Colonic mucosa (tissue), 4 donors: ENCODE results near the gene DAP. TPM values are rescaled to one million over a fixed set of nuclear protein-coding genes. Genes with fewer than 3 reads are reported as not detected.
"Not testable (repeated sequence)": the region's sequence is repeated elsewhere in the genome, so short reads cannot be mapped to it uniquely, and the experiment has no call there.

Source experiments
- DNase-seq: peaks from one replicate; pipeline ENCODE4 v3.0.0-alpha.2; 2020
- H3K27ac ChIP-seq: fragments of 200-600 bp; one replicate; pipeline ENCODE4 v1.8.0; 2021
- H3K27me3 ChIP-seq: fragments of 200-600 bp; one replicate; pipeline ENCODE4 v1.8.0; 2021
- H3K36me3 ChIP-seq: fragments of 200-600 bp; one replicate; pipeline ENCODE4 v1.8.0; 2021
- H3K4me1 ChIP-seq: fragments of 200-600 bp; one replicate; pipeline ENCODE4 v1.8.0; 2021; ENCODE audit warnings: mild to moderate bottlenecking
- H3K4me3 ChIP-seq: fragments of 200-600 bp; one replicate; pipeline ENCODE4 v1.8.0; 2021
- H3K9ac ChIP-seq, 2 donors: one replicate each; pipeline ENCODE4 v1.7.0; 2013; ENCODE audit warnings: control low read depth in 2 of 2, low read depth in 2 of 2, low read length in 2 of 2
- H3K9me3 ChIP-seq: fragments of 200-600 bp; one replicate; pipeline ENCODE4 v1.8.0; 2021
- CTCF ChIP-seq: fragments of 200-600 bp; IDR thresholded peaks from one replicate; pipeline ENCODE4 v1.8.0; 2022; ENCODE audit warnings: antibody characterized with exemption, mild to moderate bottlenecking
- intact Hi-C: fragments of 100-400 bp; cut with DNase I; formaldehyde crosslinking; loops from one replicate; pipeline ENCODE4 v1.14.1; 2022
- total RNA-seq, 2 donors: library from RNA; stranded (reverse); fragmentation: NEBNext Ultra II Directional in 1 of 2; extraction: Animal tissue kit (Norgen Biotek cat#: 25700) in 1 of 2; gene quantifications; one replicate each; pipeline ENCODE4 v1.2.1, GENCODE V29; 2021
- donor health status: healthy.
- donor health status: DM: no; HTN: no; CAD: no.
- donor health status: DM: no; HTN: no; CAD: no.

Gene DAP
- total RNA-seq, 2 donors from 2014 or later: 106 to 133 TPM

GRCh38 chr5:10726913-10727517 is 34.0 kb downstream of the DAP start:
- TF ChIP-seq CTCF: no peak
- intact Hi-C loops: no loop called here
- H3K36me3 ChIP-seq: no peaks in the 10 kb centered on the region
- no peak overlapping the region for H3K4me3 ChIP-seq
- no peak overlapping the region for H3K9ac ChIP-seq
- H3K27me3 ChIP-seq: no peaks in the 10 kb centered on the region
- H3K4me1 ChIP-seq: no peaks in the 10 kb centered on the region
- H3K27ac ChIP-seq: no peak overlapping the region
- no peak for DNase-seq
- H3K9me3 ChIP-seq: no peaks in the 10 kb centered on the region

GRCh38 chr5:10726179-10726912 is 34.7 kb downstream of the DAP start:
- Histone ChIP-seq H3K27ac (peak overlapping the region; percentile 55), H3K9ac (no peak overlapping the region), H3K4me1 (no peaks in the 10 kb centered on the region), H3K27me3 (no peaks in the 10 kb centered on the region), H3K4me3 (no peak overlapping the region), H3K36me3 (no peaks in the 10 kb centered on the region), H3K9me3 (no peaks in the 10 kb centered on the region)
- intact Hi-C loops: no loop called here
- no peak for TF ChIP-seq CTCF
- no peak for DNase-seq

GRCh38 chr5:10725636-10726035 is 35.4 kb downstream of the DAP start:
- H3K36me3 ChIP-seq: no peaks in the 10 kb centered on the region
- H3K9ac ChIP-seq: no peak overlapping the region
- no peak overlapping the region for H3K4me3 ChIP-seq
- no peak for TF ChIP-seq CTCF
- H3K27ac ChIP-seq: peak overlapping the region; percentile 55
- H3K27me3 ChIP-seq: no peaks in the 10 kb centered on the region
- no peak for DNase-seq
- H3K4me1 ChIP-seq: no peaks in the 10 kb centered on the region
- intact Hi-C loops: no loop called here
- no peaks in the 10 kb centered on the region for H3K9me3 ChIP-seq

- no peak for DNase-seq
- Histone ChIP-seq H3K36me3 (no peaks in the 10 kb centered on the region), H3K4me1 (no peaks in the 10 kb centered on the region), H3K27me3 (no peaks in the 10 kb centered on the region), H3K4me3 (no peak overlapping the region), H3K9ac (no peak overlapping the region), H3K27ac (peak overlapping the region; percentile 55), H3K9me3 (no peaks in the 10 kb centered on the region)
- no peak for TF ChIP-seq CTCF
- intact Hi-C loops: no loop called here
Observed at GRCh38 chr5:10724781-10725507, 36.1 kb downstream of the DAP start.

GRCh38 chr5:10723514-10723913 is 37.5 kb downstream of the DAP start:
- Histone ChIP-seq H3K36me3 (no peaks in the 10 kb centered on the region), H3K9me3 (no peaks in the 10 kb centered on the region), H3K9ac (no peak overlapping the region), H3K4me3 (no peak overlapping the region), H3K4me1 (no peaks in the 10 kb centered on the region), H3K27ac (no peak overlapping the region), H3K27me3 (no peaks in the 10 kb centered on the region)
- no peak for TF ChIP-seq CTCF
- intact Hi-C loops: no loop called here
- no peak for DNase-seq

GRCh38 chr5:10720766-10721165 is 40.3 kb downstream of the DAP start:
- H3K27me3 ChIP-seq, H3K27ac ChIP-seq, H3K4me1 ChIP-seq, DNase-seq, intact Hi-C loops, H3K9me3 ChIP-seq, H3K4me3 ChIP-seq, H3K9ac ChIP-seq, H3K36me3 ChIP-seq: not testable (repeated sequence)
